HEK293T (cell line): ENCODE data around the gene TAL2.

Experiments
- ARNT ChIP-seq: fragments of 450-650 bp; IDR thresholded peaks from 2 replicates; pipeline ENCODE4 v1.6.1; 2017; ENCODE audit warnings: mild to moderate bottlenecking
- BHLHE40 ChIP-seq: fragments of 450-650 bp; IDR thresholded peaks from 2 replicates; pipeline ENCODE4 v1.6.1; 2016; ENCODE audit warnings: mild to moderate bottlenecking, moderate library complexity, borderline replicate concordance
- ELF4 ChIP-seq: fragments of 450-650 bp; IDR thresholded peaks from 2 replicates; pipeline ENCODE4 v1.6.1; 2017; ENCODE audit warnings: antibody characterized with exemption
- FOXA1 ChIP-seq: fragments of 450-650 bp; IDR thresholded peaks from 2 replicates; pipeline ENCODE4 v1.6.1; 2016; ENCODE audit warnings: mild to moderate bottlenecking
- FOXM1 ChIP-seq: fragments of 450-650 bp; IDR thresholded peaks from 2 replicates; pipeline ENCODE4 v1.6.1; 2017; ENCODE audit warnings: mild to moderate bottlenecking, borderline replicate concordance
- HDGF ChIP-seq: fragments of 450-650 bp; IDR thresholded peaks from 2 replicates; pipeline ENCODE4 v1.6.1; 2017; ENCODE audit warnings: antibody characterized with exemption, borderline replicate concordance
- PKNOX1 ChIP-seq: fragments of 450-650 bp; IDR thresholded peaks from 2 replicates; pipeline ENCODE4 v1.6.1; 2016
- SP1 ChIP-seq: fragments of 450-650 bp; IDR thresholded peaks from 2 replicates; pipeline ENCODE4 v1.6.1; 2017
- ZNF384 ChIP-seq: fragments of 450-650 bp; IDR thresholded peaks from 2 replicates; pipeline ENCODE4 v1.6.1; 2016

- no peak for TF ChIP-seq FOXM1
- TF ChIP-seq HDGF: no peak
- TF ChIP-seq ZNF384: no peak
- no peak for TF ChIP-seq BHLHE40
- TF ChIP-seq PKNOX1: no peak
- TF ChIP-seq ARNT: no peak
- no peak for TF ChIP-seq SP1
- no peak for TF ChIP-seq ELF4
- no peak for TF ChIP-seq FOXA1
Measured at GRCh38 chr9:105706156-105706555, 43.9 kb downstream of the TAL2 start.
